Measurements from ENCODE around the gene GNGT2. TPM values are rescaled to one million over a fixed set of nuclear protein-coding genes. Genes with fewer than 3 reads are reported as not detected.

The GNGT2 gene
- total and polyA plus RNA-seq, 2 experiments from 2014 or later = not detected

DNA sequence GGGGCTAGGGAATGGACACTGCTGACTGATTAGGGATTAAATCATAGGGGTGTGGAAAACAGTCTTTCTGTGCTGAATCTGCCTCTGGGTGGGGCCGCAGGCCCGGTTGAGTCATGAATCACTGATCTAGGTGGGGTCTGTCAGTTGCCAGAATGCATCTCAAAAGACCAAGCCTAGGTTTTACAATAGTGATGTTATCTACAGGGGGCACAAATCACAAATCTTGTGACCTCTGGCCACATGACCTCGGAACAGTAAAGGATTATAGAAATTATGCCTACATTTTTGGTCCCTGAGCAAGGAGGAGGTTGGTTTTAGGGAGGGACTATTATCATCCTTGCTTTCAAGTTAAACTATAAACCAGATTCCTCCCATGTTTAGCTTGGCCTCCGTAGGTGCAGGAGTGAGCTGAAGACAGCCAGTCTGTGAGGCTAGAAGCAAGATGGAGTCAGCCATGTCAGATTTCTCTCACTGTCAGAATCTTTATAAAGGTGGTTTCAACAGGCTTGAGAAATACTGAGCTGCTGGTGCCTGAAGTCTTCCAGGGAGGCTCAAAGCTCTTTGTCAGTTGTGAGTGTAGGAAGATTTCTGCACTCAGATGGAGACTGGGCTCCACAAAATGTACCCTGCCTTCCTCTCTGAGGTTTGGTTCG is 12.9 kb downstream of the GNGT2 start:
- 32% methylated on average over 5 of the region's 5 CpGs for WGBS (ENCODE audit: low lambda C conversion rate, missing lambda C conversion rate)
- no peaks in the 10 kb centered on the region for H3K36me3 ChIP-seq (replicated peaks; ENCODE audit: insufficient read depth, low read depth)
- H3K27me3 ChIP-seq = peaks cover 4% of the 10 kb centered on the region
- H3K4me1 ChIP-seq (ENCODE audit: insufficient read depth) = no peaks in the 10 kb centered on the region
- H3K9me2 ChIP-seq (replicated peaks; ENCODE audit: insufficient read depth) = no peaks in the 10 kb centered on the region
- H3K9me3 ChIP-seq (ENCODE audit: low read depth) = no peaks in the 10 kb centered on the region
- no peak overlapping the region for H3K4me3 ChIP-seq
- H2AFZ ChIP-seq = no peak overlapping the region
- H4K20me1 ChIP-seq (ENCODE audit: insufficient read depth, poor library complexity, severe bottlenecking) = no peaks in the 10 kb centered on the region
- no peaks in the 10 kb centered on the region for H3K79me2 ChIP-seq
- H3K4me2 ChIP-seq = no peak overlapping the region
- H3K27ac ChIP-seq = no peak overlapping the region
- no peak for DNase-seq (ENCODE audit: low spot score)
- TF ChIP-seq, protein P1, sequence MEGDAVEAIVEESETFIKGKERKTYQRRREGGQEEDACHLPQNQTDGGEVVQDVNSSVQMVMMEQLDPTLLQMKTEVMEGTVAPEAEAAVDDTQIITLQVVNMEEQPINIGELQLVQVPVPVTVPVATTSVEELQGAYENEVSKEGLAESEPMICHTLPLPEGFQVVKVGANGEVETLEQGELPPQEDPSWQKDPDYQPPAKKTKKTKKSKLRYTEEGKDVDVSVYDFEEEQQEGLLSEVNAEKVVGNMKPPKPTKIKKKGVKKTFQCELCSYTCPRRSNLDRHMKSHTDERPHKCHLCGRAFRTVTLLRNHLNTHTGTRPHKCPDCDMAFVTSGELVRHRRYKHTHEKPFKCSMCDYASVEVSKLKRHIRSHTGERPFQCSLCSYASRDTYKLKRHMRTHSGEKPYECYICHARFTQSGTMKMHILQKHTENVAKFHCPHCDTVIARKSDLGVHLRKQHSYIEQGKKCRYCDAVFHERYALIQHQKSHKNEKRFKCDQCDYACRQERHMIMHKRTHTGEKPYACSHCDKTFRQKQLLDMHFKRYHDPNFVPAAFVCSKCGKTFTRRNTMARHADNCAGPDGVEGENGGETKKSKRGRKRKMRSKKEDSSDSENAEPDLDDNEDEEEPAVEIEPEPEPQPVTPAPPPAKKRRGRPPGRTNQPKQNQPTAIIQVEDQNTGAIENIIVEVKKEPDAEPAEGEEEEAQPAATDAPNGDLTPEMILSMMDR (IDR thresholded peaks at IDR 0.05; ENCODE audit: poor library complexity) = no peak
- TF ChIP-seq EZH2phosphoT487 (IDR thresholded peaks at IDR 0.05; ENCODE audit: low read depth, severe bottlenecking, unreplicated experiment) = no peak
- no peak for TF ChIP-seq EZH2 (IDR thresholded peaks at IDR 0.05; ENCODE audit: borderline replicate concordance)

DNA sequence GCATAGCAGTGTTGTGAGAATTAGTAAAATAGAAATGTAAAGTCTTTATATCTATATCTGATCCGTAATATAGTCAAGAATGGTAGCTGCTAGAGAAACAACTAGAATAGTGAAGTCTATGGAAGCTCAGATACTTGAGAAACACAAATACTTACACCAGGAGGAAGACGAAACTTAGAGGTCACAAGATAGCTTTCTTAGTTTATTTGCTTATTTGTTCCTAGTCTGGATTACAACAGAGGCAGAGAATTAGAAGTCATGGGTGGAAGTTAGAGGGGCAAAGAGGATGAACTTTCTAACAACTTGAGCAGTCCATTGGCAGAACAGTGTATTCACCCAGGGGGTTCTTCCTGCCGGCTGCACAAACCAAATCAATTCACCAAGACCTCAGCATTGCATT is 13.9 kb downstream of the GNGT2 start:
- DNase-seq (ENCODE audit: low spot score) = no peak
- Histone ChIP-seq H3K27ac (no peak overlapping the region), H3K4me3 (no peak overlapping the region), H3K4me2 (no peak overlapping the region), H2AFZ (no peak overlapping the region), H3K4me1 (ENCODE audit: insufficient read depth) (no peaks in the 10 kb centered on the region), H3K9me2 (replicated peaks; ENCODE audit: insufficient read depth) (no peaks in the 10 kb centered on the region), H3K79me2 (no peaks in the 10 kb centered on the region), H3K9me3 (ENCODE audit: low read depth) (no peaks in the 10 kb centered on the region), H3K27me3 (no peaks in the 10 kb centered on the region), H4K20me1 (ENCODE audit: insufficient read depth, poor library complexity, severe bottlenecking) (no peaks in the 10 kb centered on the region), H3K36me3 (replicated peaks; ENCODE audit: insufficient read depth, low read depth) (no peaks in the 10 kb centered on the region)
- WGBS (ENCODE audit: low lambda C conversion rate, missing lambda C conversion rate) = 91% methylated on average over 3 of the region's 3 CpGs
- no peak for TF ChIP-seq EZH2 (IDR thresholded peaks at IDR 0.05; ENCODE audit: borderline replicate concordance)
- TF ChIP-seq, protein P1 (IDR thresholded peaks at IDR 0.05; ENCODE audit: poor library complexity) = no peak
- no peak for TF ChIP-seq EZH2phosphoT487 (IDR thresholded peaks at IDR 0.05; ENCODE audit: low read depth, severe bottlenecking, unreplicated experiment)

DNA sequence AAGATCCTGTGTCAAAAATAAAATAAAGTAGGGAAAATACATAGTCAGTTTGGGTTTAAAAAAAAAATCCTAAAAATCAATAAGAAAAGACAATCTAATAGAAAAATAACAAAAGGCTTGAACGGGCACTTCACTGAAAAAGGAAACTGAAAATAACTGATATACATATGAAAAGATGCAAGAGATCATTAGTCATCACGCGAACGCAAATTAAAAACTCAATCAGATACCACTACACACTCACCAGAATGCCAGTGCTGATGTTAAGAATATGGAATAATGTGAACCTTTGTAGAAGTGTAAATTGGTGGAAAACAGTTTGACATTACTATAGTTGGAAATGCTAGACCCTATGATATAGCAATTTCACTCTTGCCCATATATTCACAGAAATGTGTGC is 14.6 kb downstream of the GNGT2 start:
- H3K27me3 ChIP-seq = no peaks in the 10 kb centered on the region
- H3K36me3 ChIP-seq (replicated peaks; ENCODE audit: insufficient read depth, low read depth) = no peaks in the 10 kb centered on the region
- H3K4me2 ChIP-seq = no peak overlapping the region
- TF ChIP-seq EZH2 (IDR thresholded peaks at IDR 0.05; ENCODE audit: borderline replicate concordance) = no peak
- TF ChIP-seq, protein P1 (IDR thresholded peaks at IDR 0.05; ENCODE audit: poor library complexity) = no peak
- TF ChIP-seq EZH2phosphoT487 (IDR thresholded peaks at IDR 0.05; ENCODE audit: low read depth, severe bottlenecking, unreplicated experiment) = no peak
- no peak overlapping the region for H3K27ac ChIP-seq
- no peaks in the 10 kb centered on the region for H3K9me2 ChIP-seq (replicated peaks; ENCODE audit: insufficient read depth)
- WGBS (ENCODE audit: low lambda C conversion rate, missing lambda C conversion rate) = 96% methylated on average over 4 of the region's 4 CpGs
- no peak overlapping the region for H2AFZ ChIP-seq
- no peaks in the 10 kb centered on the region for H3K79me2 ChIP-seq
- no peaks in the 10 kb centered on the region for H4K20me1 ChIP-seq (ENCODE audit: insufficient read depth, poor library complexity, severe bottlenecking)
- no peaks in the 10 kb centered on the region for H3K9me3 ChIP-seq (ENCODE audit: low read depth)
- no peak for DNase-seq (ENCODE audit: low spot score)
- H3K4me1 ChIP-seq (ENCODE audit: insufficient read depth) = no peaks in the 10 kb centered on the region
- no peak overlapping the region for H3K4me3 ChIP-seq
